GM19193 (cell line): ENCODE data around the gene TRIM54.

Source experiments
- POLR2A ChIP-seq: IDR thresholded peaks from 4 replicates; pipeline ENCODE4 v1.6.1; 2011; ENCODE audit not compliant: insufficient read depth, insufficient read length; ENCODE audit errors: extremely low read depth

Gene TRIM54

DNA sequence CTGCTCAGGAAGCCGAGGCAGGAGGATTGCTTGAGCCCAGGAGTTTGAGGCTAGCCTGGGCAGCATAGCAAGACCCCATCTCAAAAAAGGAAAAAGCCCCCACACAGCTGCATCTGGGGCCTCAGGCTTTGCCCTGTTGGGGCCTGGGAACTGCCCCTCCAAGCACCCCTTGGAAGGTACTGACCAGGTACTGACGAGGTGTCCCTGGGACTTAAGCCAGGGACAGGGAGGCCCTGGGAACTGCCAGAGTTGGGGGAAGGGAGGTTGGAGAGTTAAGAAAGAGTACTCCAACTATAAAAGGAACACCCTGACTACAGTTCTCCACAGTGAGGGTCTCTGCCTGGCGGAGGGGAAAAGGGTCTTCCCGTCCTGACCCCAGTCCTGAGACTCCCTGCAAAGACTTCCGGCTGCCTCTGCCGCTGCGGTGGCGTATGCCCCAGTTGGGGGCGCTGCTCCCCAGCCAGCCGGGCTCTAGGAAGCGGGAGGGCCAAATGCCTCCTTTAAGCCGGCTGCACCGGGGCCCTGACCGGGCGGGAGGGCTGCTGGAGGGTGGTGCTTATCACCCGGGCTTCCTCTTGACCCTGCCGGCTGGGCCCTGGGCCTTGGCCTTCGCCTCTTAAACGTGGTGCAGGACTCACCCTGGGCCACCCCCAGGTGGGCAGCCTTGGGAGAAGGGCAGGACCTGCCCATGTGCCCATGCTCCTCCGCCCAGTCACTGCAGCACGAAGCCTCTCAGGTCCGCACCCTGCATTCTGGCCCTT is 32.2 kb upstream of the TRIM54 start:
- no peak for TF ChIP-seq POLR2A

DNA sequence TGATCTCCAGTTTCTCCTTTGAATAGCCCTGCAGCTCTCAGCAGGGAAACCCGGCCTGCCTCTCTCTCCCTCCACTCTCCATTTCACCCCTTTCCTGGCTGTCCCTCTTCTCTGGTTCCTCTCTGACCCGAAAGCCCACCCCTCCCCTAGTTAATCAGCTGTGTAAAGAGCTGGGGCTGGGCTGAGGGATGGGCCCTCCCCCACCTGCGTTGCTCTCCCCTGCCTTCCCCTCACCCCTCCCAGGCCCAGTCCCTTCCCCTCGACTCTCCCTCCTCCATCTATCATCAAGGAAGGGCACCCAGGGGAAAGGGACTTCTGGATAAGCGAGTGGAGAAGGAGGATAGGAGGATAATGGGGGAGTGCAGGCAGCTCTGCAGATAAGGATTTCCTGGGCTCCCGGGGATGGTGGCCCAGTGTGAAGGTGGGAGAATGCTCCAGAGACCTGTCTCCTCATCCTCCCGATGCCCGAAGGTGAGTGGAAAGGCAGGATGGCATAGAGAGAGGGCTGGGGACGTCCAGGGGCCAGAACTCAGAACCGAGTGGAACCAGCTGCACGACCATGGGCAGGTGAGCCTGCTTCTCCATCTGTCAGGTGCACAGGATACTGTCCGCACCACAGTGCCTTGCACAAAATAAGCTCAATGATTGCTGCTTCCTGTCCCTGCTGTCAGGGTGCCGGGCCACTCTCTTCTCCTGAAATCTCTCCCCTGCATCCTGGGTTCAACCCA is 31.4 kb upstream of the TRIM54 start:
- no peak for TF ChIP-seq POLR2A

DNA sequence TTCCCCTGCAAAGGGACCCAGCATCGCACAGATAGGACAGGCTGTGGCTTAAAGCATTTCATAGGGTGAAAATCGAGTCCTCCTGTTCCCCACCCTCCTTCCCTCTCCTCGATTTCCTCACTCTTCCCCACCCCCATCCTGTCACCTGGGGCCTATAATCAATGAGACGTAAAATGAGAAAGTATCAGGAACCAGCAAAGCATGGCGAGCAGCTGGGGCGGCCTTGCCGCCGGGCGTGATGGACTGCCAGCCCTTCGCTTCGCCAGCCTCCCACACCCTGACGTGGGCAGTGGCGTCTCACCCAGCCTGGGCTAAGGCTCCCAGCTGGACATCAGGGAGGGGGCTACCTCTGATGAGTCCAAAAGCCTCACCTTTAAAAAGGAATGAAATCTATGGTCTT is 30.5 kb upstream of the TRIM54 start:
- TF ChIP-seq POLR2A, result no peak

DNA sequence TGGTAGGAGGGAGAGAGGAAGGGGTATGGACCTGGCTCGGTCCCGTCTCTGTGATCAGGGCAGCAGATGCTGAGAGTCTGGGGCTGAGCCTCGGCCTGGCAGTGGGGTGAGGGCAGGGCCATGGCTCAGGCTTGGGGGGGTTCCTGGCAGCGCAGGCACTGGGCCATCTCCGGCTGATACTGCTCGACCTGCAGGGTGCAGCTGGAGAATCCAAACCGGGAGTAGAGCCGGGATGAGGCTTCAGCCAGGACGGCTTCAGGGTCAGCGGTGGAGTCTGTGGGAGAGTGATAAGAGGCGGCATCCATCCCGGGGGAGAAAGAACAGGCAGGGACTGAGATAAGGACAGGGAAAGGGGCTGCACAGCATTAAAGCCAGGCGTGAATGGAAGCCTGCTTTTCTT is 27.0 kb upstream of the TRIM54 start:
- no peak for TF ChIP-seq POLR2A

DNA sequence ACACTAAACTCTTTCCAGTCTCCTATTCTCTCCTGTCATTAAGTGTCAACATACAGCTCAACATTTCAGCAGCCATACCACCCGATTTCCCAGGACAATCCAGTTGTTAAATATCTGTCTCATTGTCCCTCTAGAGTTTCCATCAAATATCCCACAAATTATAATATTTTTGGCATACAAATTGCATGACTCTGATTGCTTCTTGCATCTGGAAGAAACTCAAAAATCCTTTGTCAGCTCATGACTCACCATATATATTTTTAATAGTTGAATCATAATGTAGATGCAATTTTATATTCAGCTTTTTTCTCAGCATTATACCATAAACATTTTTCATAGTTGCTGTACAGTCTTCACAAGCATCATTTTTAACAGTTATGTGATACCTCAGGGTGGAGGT is 26.6 kb upstream of the TRIM54 start:
- no peak for TF ChIP-seq POLR2A

DNA sequence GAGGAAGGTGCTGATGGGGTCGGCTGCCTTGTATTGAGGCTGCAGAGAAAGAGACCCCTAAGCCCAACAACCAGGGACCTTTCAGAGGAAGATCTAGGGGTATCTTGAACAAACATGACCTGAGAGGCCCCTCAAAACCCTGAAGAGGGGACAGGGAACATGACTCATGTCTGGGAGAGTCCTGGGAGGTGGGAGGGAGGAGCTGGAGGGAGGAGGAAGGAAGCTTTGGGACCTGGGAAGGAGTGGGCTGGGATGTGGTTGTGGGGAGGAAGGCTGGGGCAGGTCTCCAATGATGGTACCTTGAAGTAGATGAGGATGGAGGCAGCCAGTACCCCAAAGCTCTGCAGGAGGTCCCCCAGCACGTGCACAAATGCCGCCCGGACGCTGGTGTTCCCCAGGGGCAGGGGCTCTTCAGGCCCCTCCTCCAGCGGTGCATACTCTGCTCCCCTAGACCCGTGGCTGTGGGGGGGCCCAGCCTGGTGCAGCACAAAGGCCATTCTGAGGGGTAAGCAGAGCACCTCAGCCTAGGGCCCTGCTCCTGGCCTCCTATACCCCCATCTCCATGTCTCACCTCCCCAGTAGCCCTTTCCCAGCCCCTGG is 25.3 kb upstream of the TRIM54 start:
- no peak for TF ChIP-seq POLR2A

DNA sequence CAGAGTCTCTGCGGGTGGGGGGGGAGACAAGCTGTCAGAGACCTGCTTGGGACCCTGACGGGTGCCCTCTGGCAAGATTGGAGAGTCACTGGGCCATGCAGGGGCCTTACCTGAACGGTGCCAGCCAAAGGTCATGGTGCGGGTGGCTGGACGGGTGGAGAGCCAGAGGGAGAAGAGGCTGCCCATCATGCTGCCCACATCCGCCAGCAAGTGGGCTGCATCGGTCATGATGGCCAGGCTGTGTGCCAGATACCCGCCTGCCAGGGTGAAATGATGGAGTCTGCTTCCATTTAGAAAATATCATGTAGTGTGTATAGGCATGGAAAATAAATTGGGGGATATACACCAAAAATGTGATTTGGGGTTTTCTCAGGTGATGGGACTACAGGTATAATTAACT is 24.2 kb upstream of the TRIM54 start:
- no peak for TF ChIP-seq POLR2A

DNA sequence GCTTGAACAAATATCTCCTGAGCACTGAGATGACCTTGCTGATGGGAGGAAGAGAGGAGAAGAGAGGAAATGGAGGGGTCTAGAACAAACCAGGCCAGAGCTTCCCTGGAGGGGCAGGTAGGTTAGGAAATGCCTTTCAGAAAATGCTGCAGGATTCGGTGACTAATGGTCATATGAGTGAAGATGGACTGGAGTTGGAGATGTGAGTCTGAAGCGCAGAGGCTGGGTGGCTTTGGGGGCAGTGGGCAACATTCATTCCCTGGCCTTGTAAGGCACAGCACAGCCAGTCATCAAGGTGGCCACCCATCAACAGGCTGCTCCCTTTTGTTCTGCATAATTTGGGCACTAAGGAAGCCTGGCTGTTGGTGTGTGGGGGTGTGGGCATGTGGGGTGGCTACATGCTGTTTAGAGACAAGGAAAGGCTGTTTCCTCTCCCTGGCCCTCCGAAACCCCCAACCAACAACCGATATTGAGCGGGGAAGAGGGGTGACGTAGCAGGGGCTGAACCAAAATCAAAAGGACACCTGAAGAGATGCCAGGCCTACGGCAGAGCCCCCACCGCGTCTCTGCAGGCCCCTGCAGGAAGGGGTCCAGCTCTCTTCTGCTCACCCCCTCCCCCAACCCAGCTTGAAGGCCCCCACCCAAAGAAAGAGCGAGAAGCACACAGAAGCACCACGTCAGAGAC is 20.8 kb upstream of the TRIM54 start:
- no peak for TF ChIP-seq POLR2A

DNA sequence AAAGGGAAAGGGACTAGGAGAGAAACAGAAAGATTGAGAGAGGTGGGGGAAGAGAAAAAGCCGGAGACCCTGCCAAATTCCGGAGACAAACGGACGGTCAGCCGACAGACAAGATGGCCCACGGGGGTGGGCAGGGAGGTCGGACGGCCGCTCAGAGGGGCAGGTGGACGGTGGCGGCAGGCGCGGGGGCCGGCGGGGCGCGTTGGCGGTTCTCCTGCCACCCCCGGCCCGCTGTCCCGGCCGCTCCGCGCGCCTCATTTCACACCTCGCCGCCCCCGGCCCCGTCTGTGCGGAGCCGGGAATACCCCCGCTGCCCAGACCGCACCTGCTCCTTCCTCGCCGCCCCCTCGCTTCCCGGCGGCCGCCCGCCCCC is 20.3 kb upstream of the TRIM54 start:
- no peak for TF ChIP-seq POLR2A

DNA sequence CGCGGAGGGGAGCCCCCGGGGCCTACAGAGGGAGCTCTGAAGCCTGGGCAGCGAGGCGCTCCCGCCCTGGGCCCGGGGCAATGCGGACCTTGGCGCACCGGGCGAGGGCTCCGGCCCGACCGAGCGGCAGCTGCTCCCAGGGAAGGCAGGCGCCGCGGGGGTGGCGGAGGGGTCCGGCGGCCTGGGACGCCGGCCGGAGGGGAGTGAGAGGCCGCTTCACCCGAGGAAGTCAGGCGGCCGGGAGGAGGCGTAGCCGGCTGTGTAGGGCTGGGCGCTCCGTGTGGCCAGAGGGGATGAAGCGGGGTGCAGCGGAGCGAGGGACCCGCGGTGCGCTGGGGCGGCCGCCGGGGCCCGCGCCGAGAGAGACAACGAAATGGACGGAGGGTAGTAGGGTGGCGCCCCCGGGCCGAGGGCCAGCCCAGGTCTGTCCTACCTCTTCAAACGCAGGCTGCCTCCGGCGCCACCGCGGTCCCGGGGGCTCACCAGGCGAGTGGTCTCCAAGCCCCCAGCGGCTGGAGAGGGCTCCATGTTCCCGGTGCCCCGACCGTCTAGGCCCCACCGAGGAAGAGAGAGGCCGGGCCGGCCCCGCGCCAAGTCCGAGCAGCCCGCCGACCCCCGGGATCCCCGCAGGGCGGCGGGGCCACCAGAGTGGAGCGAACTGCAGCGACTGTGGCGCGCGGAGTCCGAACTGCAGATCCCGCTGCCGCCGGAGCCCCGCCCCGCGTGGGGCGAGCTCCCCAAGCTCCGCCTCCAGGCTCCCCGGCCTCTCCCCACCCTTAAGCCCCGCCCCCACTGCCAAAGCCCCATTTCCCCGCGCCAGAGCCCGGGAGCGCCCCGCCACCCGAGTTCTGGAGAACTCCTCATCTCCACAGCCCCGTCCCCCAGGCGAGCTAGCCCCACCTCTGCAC is 19.6 kb upstream of the TRIM54 start, which contains the start of gene SLC30A3:
Gene SLC30A3, minus strand, starts transcription at position 669 of the 908 bp plus-strand sequence. Its CDS starts 141 bp downstream, at position 528.
- TF ChIP-seq POLR2A, result no peak

DNA sequence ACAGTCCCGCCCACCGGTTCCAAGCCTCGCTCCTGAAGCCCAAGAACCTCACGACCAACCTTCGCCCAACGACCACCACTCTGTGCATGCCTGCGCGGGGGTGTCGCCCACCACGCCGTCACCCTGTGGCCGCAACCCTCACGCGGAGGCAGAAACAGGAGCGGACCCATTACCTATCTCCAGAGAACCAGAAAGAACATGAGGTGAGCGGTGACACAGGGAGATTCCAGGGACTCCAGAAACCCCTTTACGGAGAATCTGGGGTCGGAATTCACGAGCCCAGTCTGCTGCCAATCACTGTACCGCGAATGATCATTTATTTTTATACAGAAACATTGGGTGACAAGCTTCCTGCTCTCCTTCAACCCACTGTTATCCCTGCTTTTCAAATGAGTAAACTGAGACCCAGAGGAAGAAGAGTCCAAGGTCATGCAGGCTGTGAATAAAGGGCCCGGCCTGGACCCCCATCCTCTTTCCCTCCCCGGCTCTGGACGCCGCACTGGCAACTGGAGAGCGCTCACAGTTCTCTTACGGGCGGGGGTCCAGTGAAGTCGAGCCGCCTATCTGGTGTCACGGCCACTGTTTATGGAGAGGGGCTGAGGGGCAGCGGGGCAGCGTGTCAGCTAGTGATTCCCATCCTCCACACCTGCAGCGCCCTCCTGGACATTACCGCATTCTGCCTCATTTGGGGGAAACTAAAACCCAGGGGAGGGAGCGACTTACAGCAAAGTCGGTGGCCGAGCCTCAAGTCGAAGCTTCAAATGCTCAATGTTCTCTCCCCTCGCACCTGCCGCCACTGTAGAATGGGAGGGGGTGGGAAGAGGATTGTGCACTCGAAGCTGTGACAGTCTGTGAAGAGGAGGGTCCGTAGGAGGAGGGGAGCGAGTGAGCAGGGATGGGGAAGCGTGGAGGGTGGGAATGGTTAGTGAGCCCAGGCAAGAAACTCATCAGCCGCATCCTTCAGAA is 18.7 kb upstream of the TRIM54 start:
- TF ChIP-seq POLR2A, result no peak

DNA sequence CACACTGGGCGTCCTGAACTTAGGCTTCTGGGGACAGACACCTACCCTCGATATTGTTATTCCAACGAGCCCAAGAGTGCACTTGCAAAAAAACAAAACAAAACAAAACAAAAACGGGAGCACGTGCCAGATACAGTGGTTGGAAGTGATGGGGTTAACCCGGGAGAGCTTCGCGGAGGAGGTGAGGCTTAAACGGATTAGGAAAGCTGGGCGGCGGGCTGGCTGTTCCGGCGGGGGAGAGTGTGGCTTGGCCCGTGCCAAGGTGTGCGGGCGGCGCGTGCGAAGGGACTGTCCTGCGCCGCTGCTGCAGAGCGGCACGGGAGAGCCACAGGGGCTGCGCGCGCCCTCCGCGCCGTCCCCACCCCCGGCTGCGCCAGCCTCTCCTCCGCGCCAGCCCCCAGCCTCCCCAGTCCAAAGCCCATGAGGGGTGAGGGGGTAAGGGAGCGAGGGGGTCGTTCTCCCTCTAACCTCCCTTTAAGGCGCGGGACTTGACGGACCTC is 17.9 kb upstream of the TRIM54 start:
- TF ChIP-seq POLR2A, result no peak

DNA sequence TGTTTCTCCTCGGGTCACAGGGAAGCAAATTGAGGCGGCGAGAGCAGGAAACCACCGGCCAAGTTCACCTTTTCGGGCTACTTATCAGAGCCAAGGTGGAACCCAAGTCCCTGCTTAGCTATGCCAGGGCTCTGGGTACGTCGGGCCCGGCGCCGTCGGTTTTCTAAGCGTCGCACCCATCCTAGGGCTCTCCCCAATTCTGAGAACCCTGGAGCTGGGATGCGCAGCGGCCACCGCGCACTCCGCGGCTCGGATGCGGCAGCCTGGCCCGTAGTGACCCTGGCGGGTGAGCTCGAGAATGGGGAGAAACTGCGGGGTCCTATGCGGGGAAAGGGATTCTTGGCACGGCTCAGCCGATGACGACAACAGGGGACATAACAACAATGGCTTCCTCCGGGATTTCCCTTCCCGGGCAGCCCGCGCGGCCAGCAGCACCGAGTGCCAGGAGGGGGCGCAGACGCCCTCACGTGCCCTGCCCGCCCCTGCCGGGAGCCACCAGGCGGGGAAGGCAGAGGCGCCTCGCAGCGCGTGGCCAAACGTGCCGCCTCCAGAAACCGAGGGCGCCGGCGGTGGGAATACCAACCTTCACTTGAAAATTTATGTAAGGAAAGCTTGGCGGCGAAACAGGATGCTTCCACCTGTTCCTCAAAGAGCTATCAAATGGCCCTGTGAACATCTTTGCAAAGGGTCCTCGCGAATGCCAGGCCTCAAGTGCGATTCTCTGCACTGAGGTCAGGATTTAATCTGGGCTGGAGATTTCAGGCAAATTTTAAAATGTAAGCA is 17.3 kb upstream of the TRIM54 start:
- no peak for TF ChIP-seq POLR2A

DNA sequence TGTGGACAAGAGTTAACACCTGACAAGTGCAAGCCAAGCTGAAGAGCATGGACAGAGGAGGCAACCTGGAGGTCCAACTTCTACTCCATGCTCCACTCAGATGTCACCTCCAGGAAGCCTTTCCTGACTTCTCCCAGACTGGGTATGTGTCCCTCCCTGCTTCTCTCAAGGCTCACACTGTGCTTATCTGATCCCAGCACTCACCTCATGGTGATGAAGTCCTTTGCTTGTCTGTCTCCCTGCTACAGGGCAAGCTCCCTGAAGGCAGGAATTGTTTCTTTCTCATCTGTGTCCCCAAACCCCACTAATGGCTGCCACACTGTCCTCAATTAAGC is 16.7 kb upstream of the TRIM54 start:
- TF ChIP-seq POLR2A, result no peak
